Heart left ventricle (tissue), 13 donors: ENCODE results near the gene RTTN.

Source experiments
- CTCF ChIP-seq, 12 donors: fragments of 200-600 bp; sonication (generic) in 4 of 12; IDR thresholded peaks; one replicate each; pipeline versions ENCODE4 v1.5.0 to v1.8.0; 2018 to 2022; ENCODE audit warnings: antibody characterized with exemption in 12 of 12, mild to moderate bottlenecking in 5 of 12
- POLR2A ChIP-seq, 2 donors: fragments of 450-650 bp; IDR thresholded peaks; one replicate each; pipeline ENCODE4 v1.6.1; 2017; ENCODE audit warnings: antibody characterized with exemption in 2 of 2, mild to moderate bottlenecking in 2 of 2, moderate library complexity in 2 of 2
- donor health status: ischemic (EF 13 %, LVEDD 7.1; RV severe dilation, severe dysfunction).
- donor health status: DM: no; HTN: yes; CAD: no.
- donor health status: DM: no; HTN: no; CAD: no.
- donor health status: ischemic (EF 25% LVEDD 6.9; RV normal size, moderate dysfunction).
- donor health status: ischemic (EF 25% LVEDD 5.7; RV mildly dilated, moderate dysfunction).
- donor health status: ischemic (EF 35%, LVEDD 5.7; RV mildly dilated, moderate dysfunction).
- donor health status: nonischemic (EF 11% LVEDD 7.7; RV severe dilation, severe dysfunction).
- donor health status: DM: yes; HTN: yes; CAD: no.
- donor health status: PGD.
- donor health status: ischemic (EF 29% LVEDD 5.4; RV normal size, mild dysfunction).
- donor health status: nonischemic (EF 23%, LVEDD 6.1; RV moderate dilation, normal function).

GRCh38 chr18:69999656-70000055 is 205.8 kb downstream of the RTTN start:
- TF ChIP-seq POLR2A (IDR thresholded peaks at IDR 0.05) (no peak), CTCF (IDR thresholded peaks at IDR 0.05) (no peak)
